Activated T-helper 1 cell treated with anti-CD3 and anti-CD28 coated beads, Interleukin-2, amount 50 U/mL, for 16 hours (primary cell): ENCODE measurements around the gene MRO.
"Not testable (repeated sequence)": the region's sequence is repeated elsewhere in the genome, so short reads cannot be mapped to it uniquely, and the experiment has no call there.

Experiments used
- DNase-seq, 2 donors: peaks; one replicate each; pipeline ENCODE4 v3.0.0-alpha.2; 2020; ENCODE audit warnings: low read depth in 1 of 2, low spot score in 1 of 2

Gene MRO

GRCh38 chr18:50793641-50794565 lies 25.9 kb downstream of the MRO start:
- no peak for DNase-seq

GRCh38 chr18:50792885-50793284 lies 26.9 kb downstream of the MRO start:
- DNase-seq = no peak

DNA sequence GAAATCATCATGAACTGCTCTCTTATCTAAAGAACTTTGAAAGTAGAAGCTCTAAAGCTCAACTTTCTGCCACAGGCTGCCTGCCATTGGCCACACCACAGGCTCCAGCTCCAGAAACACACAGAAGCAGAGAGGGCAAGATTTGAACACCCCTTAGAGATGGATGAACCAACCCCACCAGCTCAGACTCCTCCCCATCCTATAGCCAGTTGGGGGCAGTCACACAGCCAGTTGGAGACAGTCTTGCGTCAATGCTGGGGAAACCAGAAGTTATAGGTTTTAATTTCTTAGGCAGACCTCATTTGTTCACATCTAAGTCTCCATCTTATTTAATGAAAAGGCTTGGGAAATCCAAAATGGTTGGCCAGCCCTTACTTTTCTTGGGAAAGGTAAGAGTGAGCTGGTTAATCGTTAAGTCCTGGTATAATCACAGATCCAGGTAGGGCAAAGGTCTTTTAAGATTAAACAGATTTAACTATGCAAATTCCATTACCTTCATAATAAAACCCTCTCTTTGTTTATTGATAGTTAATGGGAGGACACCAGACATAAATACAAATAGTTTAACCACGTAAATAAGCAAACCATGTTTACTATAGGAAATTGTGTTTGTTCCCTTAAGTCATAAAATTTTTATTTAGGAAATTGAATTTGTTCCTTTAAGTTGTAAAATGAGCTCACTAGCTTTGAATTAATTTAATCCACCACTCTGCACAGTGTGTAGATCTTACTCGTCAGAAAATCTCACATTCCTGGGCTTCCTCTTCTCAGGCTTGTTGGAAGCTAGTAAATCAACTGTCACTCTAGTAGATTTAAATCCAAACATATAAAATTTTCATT lies 28.0 kb downstream of the MRO start:
- DNase-seq = no peak

GRCh38 chr18:50790948-50791347 lies 28.9 kb downstream of the MRO start:
- no peak for DNase-seq

GRCh38 chr18:50790241-50790640 lies 29.6 kb downstream of the MRO start:
- DNase-seq = no peak

DNA sequence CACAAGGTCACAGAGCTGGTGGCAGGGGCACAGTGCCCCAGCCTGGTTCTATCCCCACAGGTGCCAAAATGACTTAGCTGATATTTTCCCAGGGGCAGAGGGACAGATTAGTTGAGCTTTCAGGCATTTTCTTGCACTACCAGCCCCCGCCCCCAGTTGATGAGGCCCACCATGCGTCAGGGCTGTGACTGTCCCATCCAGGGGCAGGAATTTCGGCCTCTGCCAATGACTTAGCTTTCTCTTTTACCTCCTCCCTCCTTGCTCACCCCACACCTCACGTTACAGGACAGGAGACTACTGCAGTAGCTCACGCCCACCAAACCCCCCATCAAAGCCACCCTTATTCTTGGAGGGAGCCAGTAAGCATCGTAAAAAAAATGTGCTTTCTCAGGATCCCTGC lies 31.5 kb downstream of the MRO start:
- DNase-seq = no peak

GRCh38 chr18:50786864-50787263 lies 33.0 kb downstream of the MRO start:
- no peak for DNase-seq

DNA sequence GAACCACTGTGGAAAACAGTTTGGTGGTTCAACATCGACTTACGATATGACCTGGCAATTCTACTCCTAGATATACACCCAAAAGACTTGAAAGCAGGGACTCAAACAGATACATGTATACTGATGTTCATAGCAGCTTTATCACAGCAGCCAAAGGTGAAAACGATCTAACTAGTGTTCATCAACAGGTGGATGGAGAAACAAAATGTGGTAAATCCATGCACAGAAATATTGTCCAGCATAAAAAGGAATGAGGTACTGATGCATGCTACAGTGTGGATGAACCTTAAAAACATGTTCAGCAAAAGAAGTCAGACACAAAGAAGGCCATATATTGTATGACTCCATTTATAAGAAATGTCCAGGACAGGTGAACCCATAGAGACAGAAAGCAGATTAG lies 36.3 kb downstream of the MRO start:
- DNase-seq = no peak

DNA sequence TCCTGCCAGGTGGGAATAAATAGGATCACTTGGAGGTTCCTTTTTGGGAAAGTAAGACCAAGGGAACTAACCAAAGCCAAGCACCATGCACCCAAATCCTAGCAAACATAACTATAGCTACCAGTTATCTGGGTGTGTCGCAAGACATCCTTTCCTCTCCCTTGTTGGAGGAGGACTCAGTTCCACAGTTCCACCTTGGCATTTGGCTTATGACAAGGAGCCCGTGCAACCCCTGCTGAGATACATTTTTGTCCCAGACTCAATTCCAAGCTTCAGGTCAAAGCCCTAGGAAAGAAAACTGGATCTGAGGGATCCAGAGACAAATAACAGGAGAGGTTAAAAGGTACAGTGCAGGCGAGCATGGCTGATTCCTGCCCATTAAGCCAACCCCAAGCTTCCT lies 40.8 kb downstream of the MRO start:
- DNase-seq = not testable (repeated sequence)

DNA sequence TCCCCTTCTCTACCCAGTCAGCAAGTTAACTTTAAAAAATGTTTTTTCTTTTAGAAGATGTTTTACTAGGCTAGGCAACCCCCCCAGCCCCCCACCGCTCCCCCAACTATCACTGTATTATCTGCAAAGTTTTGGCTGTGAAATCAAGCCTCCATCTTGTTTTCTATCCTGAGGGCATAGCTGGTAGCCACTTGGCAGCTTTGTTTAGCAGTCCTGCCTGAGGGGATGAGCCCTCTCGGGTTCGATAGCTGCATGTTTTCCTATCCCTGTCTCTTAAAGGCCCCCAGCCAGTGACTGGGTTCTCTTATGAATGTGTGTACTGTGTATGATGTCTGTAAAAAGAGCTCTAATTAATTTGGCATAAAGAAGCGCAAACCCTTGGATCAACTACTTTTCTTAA lies 43.4 kb downstream of the MRO start:
- no peak for DNase-seq

GRCh38 chr18:50775726-50776125 lies 44.1 kb downstream of the MRO start:
- no peak for DNase-seq

- no peak for DNase-seq
Measured at GRCh38 chr18:50775207-50775606, 44.6 kb downstream of the MRO start.

DNA sequence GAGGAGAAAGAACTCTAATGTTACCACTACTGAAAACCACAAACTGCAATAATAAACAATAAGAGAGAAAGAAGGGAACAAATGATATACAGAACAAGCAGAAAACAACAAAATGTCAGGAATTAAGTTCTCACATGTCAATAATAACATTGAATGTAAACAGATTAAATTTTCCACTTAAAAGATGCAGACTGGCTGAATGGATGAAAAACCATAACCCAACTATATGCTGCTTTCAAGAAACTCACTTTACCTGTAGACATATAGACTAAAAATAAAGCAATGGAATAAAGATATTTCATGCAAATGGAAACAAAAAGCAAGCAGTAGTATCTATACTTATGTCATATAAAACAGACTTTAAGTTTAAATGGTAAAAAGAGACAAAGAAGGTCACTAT lies 50.4 kb downstream of the MRO start:
- no peak for DNase-seq

DNA sequence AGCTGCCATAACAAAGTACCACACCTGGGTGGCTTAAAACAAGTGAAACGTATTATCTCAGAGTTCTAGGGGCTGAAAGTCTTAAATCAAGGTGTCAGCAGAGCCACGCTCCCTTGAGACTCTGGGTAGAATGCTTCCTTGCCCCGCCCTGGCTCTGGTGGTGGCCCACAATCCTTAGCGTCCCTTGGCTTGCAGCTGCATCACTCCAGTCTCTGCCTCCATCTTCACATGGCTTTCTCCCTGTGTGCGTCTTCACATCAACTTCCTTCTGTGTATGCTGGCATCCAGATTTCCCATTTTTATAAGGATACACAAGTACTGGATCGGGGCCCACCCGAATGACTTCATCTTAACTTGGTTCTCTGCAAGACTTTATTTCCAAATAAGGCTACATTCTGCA lies 62.5 kb downstream of the MRO start:
- no peak for DNase-seq

- DNase-seq = no peak
Measured at GRCh38 chr18:50754297-50754696, 65.5 kb downstream of the MRO start.

DNA sequence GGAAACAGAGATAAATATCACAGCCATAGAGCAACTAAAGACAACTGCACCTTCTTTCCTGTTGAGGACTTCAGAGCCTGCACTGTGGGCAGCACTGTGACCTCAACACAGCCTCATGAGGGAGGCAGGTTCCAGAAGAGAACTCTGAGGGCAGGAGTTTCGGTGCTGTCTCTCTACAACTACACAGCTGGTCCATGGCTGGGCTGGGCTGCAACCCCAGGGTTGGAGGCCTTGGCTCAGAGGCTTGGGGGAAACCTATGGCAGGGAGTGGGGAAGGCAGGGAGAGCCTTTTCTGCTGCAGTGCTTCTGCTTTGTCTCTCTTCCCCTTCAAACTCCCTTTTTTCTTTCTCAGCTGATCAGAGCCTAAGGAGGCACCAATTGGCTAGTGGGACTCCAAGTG lies 66.5 kb downstream of the MRO start:
- no peak for DNase-seq

DNA sequence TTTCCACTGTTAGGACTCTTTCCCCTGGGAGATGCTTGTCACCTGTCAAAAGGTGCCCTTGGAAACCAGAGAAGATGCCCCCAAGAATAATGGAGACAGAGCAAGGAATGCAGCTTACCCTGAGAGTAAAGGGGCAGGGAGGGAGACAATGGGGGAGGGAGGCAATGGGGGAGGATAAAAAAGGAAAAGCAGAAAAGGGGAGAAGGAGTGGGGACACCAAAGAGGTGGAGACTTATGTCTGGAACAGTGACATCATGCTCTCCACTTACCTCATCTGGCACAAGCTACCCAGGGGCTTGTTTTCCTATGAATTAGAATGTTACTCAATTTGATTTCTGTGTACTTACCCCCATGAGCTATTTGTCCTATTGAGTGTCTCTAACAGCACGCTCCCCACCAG lies 67.9 kb downstream of the MRO start:
- DNase-seq = no peak

GRCh38 chr18:50751490-50751889 lies 68.3 kb downstream of the MRO start:
- DNase-seq = no peak

- DNase-seq = no peak
Measured at GRCh38 chr18:50750546-50750945, 69.3 kb downstream of the MRO start.

DNA sequence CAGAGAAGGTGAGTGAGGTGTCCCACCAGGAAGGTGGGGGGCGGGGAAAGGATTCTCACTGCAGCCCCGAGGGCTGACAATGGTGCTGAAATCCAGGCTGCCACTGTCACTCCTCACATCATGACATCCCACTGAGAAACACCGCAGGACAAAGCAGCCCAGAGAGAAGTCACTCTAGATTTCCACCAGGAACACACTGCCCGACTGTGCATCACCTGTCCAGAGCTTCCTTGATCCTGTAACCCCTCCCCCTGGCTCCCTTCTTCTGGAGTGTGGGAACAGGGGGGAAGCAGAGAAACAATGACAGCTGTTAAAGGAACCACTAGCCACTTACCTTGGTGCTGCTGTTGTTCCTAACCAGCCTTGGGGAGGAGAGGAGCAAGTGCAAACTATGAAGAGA lies 69.9 kb downstream of the MRO start:
- no peak for DNase-seq

GRCh38 chr18:50749421-50749820 lies 70.4 kb downstream of the MRO start:
- no peak for DNase-seq
